GM13976 (cell line): Measurements from ENCODE around the gene SVBP.

Source experiments
- DNase-seq: peaks from one replicate; pipeline ENCODE4 v3.0.0; 2012; ENCODE audit warnings: low spot score
- CTCF ChIP-seq: IDR thresholded peaks from 2 replicates; pipeline ENCODE4 v1.5.1; 2012; ENCODE audit warnings: borderline replicate concordance, mild to moderate bottlenecking; ENCODE audit not compliant: insufficient read depth; ENCODE audit errors: extremely low read depth, missing control alignments, control extremely low read depth
- in situ Hi-C: fragments of 300-500 bp; cut with MboI; formaldehyde crosslinking; loops from one replicate; pipeline ENCODE4 v1.12.0; 2022; ENCODE audit warnings: low sequenced_read_pairs, mixed read lengths, inconsistent platforms; ENCODE audit not compliant: unreplicated experiment

Gene SVBP

GRCh38 chr1:42779725-42780124, 37.5 kb downstream of the SVBP start:
- in situ Hi-C loops, result loop anchor here (10.0 kb wide), 2 partner anchors 135 to 295 kb away; no protein-coding TSS in a partner anchor
- DNase-seq, result peak; percentile 54
- TF ChIP-seq CTCF, result no peak

GRCh38 chr1:42777852-42778251, 39.3 kb downstream of the SVBP start:
- in situ Hi-C loops, result no loop called here
- DNase-seq, result peak; percentile 63
- TF ChIP-seq CTCF, result peak; percentile 46

GRCh38 chr1:42776502-42776901, 40.7 kb downstream of the SVBP start:
- no peak for TF ChIP-seq CTCF
- in situ Hi-C loops, result no loop called here
- no peak for DNase-seq

GRCh38 chr1:42774928-42775526, 42.2 kb downstream of the SVBP start:
- TF ChIP-seq CTCF, result no peak
- in situ Hi-C loops, result no loop called here
- DNase-seq, result no peak

GRCh38 chr1:42773420-42773819, 43.8 kb downstream of the SVBP start:
- TF ChIP-seq CTCF, result no peak
- no peak for DNase-seq
- in situ Hi-C loops, result no loop called here

- in situ Hi-C loops, result no loop called here
- TF ChIP-seq CTCF, result no peak
- DNase-seq, result no peak
These were observed 47.4 kb downstream of the SVBP start for GRCh38 chr1:42769811-42770210.
